ENCODE results near the gene MTMR12.
"Not testable (repeated sequence)": the region's sequence is repeated elsewhere in the genome, so short reads cannot be mapped to it uniquely, and the experiment has no call there.

Gene MTMR12

GRCh38 chr5:32233220-32233695 lies 79.5 kb downstream of the MTMR12 start:
- DNase-seq, result peak in 2 of 56 donors; percentile 9 to 40

DNA sequence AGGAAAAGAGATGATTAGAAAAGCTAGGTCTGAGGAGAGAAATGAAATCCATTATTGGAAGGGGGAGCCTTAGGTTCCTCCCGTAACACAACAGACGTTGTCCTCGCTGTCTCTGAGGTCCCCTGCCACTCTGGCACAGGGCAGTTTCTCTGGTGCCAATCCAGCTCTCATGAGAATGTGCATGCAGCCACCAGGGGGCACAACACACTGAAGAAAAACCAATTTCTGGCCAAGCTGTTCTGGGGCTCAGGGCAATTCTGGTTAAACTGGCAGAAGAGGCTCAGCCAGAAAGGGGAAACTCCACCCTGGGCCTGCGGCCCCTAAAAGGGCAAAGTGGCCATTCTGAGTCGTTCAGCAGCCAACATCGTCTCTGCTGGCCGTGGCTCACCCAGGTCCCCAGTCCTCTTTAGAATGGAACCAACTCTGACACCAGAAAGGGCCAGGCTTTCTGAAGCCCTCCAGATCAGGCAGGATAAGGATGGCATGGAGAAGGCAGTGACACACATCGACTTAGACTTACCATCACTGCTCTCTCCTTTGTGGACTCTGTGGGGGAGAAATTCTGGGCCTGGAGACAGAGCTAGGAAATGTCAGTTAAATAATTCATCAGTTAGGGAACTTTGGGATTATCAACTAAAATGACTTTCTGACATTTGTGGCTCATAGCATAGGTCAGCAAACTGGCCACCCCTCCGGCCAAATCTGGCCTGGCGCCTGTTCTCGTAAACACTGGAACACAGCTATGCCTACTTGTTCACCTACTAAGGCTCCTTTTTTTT lies 80.1 kb downstream of the MTMR12 start:
- peak in 55 of 56 donors; percentile 9 to 91 (median 68) for DNase-seq

- peak in 2 of 56 donors; percentile 8 to 11 for DNase-seq
Observed at GRCh38 chr5:32231929-32232328, 80.8 kb downstream of the MTMR12 start.

GRCh38 chr5:32231241-32231640 lies 81.5 kb downstream of the MTMR12 start:
- DNase-seq, result no peak

GRCh38 chr5:32230356-32231099 lies 82.2 kb downstream of the MTMR12 start:
- no peak for DNase-seq

DNA sequence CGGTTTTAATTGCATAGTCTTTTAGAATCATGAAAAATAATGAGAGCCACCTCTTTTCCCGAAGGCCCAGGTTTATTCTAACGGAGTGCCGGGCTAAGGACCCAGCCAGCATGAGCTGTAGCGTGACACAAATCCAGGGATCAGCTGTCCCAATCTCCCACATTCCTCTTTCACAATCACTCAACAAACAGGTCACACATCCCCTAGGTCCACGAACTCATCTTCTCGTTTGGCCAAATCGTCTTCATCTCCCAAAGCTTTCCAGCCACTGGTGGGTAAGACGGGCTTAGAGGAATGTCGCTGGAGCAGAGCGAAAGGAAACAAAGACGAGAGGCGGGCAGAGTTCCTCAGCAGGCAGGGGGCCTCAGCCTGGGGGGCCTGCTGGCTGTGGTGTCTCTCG lies 83.2 kb downstream of the MTMR12 start:
- DNase-seq, result no peak

DNA sequence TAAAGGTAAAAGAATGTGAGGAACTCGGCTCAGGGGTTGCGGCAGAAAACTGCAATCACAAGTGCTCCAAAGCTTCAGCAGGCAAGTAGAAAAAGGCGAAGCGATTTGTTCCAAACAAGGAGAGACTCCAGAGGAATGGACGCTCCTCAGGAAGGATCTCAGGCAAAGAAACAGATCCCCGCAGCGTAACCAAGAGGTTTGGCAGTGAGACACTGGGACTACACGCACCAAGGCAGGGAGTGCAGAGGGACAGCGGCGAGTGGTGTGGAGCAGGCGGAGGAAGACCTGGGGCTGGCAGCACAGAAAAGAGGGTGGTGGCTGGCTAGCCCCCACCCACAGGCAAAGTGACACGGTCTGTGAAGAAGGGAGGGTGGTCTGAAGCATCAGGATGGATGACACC lies 83.9 kb downstream of the MTMR12 start:
- DNase-seq, result no peak

- no peak for DNase-seq
Observed at GRCh38 chr5:32225445-32225844, 87.3 kb downstream of the MTMR12 start.

DNA sequence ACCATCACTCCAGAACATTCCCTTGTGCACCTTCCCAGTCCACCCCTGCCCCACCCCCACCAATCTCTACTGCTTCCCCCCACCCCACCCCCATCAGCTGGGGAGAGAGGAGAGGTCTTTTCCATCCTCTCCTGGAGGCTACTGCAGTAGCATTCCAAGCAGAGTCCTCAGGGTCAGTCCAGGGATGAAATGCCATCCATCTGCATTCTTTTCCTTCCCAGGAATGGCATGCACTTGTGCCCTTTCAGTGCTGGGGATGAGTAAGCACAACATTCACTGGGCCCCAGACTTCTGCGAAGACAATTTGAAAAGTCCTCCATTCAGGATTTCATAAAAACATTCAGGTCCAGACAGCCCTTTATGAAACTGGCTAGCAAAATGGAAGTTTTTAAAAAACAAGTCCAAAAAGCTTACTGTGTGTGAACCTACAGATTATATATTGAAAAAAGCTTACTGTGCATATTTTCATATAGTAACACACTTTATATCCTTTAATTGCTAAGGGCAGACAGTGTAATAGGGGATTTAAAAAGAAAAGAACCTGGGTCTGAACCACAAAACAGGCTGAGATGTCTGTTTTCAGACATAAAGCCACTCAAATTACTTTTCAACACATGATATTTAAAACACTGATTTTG lies 88.6 kb downstream of the MTMR12 start:
- no peak for DNase-seq

- no peak for DNase-seq
Observed at GRCh38 chr5:32222723-32223470, 89.8 kb downstream of the MTMR12 start.

DNA sequence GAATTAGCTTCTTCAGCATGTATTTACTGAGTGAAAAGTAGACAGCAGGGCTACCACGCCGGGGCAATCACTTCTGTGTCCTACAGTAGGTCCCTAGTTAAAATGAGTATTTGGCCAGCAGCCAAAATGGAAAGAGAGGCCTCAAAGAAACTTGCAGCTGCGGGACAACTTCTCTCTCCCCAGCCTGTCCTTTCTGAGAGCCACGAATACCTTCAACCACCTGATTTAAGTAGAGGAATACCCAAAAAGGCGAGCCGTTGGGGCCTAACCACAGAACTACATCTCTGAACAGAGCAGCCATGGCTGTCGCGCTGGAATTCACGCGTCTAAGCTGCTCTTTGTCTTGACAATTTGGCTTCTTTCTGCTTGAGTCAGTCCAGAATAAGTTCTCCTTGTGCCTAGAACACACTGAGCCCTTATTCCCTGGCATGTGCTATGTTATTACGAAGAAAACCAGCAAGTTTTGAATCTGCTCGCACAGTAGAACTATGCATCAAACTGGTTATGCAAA lies 94.8 kb downstream of the MTMR12 start:
- DNase-seq, result peak in 40 of 56 donors; percentile 8 to 70 (median 31)

- not testable (repeated sequence) for DNase-seq
Observed at GRCh38 chr5:32214344-32214743, 98.4 kb downstream of the MTMR12 start.

DNA sequence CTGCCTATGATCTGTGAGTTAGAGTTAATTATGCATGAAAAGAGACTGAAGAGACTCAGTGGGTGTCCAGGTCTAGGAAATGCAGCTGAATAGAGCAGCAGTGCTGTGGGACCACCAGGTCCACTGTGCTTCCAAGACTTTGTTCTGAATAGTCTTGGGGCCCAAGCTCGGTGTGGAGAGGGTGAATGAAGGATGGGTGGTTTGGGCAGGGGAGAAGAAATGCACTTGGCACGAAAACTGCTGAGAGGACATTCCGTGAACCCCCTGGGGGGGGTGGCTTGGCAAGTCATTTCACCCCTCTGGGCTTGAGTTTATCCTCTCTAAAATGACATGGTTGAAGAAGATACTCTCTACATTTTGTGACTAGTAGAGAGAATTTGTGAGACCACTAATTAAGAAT lies 102.6 kb downstream of the MTMR12 start:
- no peak for DNase-seq

GRCh38 chr5:32208837-32209236 lies 103.9 kb downstream of the MTMR12 start:
- not testable (repeated sequence) for DNase-seq

- DNase-seq, result no peak
Observed at GRCh38 chr5:32207355-32207634, 105.4 kb downstream of the MTMR12 start.

- no peak for DNase-seq
Observed at GRCh38 chr5:32206509-32207354, 106.0 kb downstream of the MTMR12 start.

DNA sequence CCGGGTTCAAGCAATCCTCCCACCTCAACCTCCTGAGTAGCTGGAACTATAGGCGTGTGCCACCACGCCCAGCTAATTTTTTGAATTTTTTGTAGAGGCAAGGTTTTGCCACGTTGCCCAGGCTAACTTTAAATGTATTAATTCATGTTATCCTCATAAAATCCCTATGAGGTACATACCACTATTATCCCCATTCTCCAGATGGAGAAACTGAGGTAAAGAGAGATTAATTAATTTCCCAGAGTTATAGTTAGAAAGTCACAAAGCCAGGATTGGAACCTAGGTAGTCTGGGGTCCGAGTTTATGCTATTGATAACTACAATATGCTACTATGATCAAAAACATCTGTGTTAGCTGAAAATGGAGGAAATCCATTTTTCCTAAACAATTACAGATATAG lies 106.7 kb downstream of the MTMR12 start:
- no peak for DNase-seq

- DNase-seq, result no peak
Observed at GRCh38 chr5:32202394-32202793, 110.3 kb downstream of the MTMR12 start.

GRCh38 chr5:32201122-32201753 lies 111.5 kb downstream of the MTMR12 start:
- DNase-seq, result no peak

DNA sequence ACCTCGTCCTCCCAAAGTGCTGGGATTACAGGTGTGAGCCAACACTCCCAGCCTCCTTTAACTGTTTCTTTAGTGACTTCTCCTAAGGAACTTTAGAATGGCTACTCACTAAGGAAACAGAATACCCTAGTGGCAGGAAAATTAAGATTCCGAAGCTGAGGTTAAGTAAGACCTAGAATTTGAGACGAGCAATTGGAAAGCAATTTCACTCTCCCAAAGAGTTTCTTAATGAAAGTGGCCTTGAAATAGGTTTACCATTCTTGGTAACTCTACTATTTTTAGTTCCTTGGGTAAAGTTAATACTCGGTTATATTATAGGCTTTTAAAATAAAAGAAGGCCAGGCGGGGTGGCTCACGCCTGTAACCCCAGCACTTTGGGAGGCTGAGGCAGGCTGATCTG lies 115.7 kb downstream of the MTMR12 start:
- DNase-seq, result no peak

Data from nucleus accumbens (tissue), 56 donors.